ENCODE measurements around the gene DDX17.
A peak's percentile ranks its signal among the peaks of the same experiment; 100 is the strongest.

Gene DDX17

DNA sequence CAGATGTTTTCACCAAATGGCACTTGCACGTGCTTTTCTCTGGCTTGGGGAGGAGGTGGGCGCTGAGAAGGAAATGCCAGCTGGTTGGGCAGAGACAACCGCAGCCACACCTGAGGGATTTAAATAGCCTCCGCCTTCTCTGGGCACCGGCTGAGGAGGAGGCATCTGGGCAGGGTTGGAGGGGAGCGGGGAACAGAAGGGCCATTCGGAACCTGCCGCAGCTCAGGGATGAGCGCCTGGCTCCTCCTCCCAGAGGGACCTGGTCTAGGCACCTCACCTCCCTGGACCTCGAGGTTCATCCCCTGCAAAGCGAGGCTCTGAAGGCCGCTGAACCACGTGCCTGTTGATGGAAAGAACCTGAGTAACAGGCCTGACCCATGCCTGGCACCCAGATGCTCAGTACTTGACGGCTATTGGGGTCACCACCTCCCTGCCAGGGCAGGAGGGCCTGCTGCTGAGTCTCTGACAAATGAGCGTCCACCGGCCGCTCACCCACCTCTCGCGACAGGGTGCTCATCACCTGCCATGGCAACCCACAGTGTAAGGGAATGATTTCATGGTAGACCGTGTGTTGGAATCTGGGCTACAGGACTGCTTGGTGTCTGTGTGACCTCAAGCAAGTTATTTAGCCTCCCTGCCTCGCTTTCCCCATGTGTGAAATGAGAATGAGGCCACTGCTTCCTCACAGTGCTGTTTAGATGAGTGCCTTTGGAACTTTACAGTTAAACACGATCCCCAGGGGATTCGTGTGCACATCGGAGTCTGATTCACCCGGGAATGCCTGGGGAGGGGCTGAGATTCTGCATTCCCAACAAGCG, 40.2 kb downstream of the DDX17 start:
- no peak for DNase-seq

DNA sequence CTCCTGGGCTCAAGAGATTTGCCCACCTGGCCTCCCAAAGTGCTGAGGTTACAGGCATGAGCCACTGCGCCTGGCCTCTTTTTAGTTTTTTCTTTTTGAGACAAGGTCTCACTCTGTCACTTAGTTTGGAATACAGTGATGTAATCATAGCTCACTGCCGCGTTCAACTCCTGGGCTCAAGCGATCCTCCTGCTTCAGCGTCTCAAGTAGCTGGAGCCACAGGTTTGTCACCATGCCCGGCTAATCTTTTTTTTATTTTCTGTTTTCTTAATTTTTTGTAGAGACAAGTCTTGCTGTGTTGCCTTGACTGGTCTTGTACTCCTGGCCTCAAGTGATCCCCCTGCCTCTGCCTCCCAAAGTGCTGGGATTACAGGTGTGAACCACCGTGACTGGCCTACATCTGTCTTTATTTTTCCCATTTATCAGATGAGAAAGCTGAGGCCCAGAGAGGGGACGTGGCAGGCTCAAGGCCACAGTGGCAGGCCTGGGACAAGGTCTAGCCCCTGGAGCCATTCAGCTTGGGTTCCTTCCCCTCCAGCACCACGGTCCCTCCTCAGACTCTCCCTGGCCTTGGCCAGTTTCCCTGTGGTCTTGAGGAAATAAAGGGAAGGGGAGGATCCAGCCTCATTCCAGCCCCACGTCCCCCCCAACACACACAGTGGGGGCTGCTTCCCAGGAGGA, 41.0 kb downstream of the DDX17 start:
- no peak for DNase-seq

DNA sequence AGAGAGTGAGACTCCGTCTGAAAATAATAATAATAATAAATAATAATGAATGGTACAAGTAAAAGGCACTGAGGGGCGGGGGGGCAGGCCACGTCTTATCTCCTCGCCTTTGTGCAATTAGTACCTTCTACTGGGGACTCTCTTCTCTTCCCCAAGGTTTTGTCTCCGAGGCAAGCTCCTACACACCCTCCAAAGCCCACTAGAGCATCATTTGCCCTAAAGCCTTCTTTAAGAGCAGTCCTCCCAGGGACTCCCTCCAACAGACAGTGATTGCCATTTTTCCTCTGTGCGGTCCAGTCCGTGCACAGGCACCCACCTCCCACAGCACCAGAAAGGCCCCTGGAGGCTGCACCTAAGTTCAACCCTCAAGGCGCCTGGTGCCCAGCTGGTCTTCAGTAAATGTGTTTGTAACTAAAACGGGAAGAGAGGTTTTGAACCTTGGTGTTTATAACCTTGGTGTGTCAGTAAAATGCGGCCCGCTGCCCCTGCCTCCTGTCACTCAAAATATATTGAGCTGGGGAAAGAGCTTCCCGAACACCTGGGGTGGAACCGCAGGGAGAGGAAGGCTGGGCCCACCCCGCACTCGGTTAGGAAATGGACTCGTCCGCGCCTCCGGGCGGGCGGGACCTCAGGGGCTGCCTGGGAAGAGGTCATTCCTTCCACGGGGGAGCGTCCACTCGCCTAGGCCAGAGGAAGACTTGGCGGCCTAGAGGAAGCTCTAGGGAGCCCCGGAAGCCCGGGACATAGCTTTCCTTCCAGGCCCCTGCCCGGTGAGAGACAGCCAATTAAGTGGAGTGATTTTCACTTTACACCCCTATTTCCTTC, 42.9 kb downstream of the DDX17 start:
- DNase-seq, result no peak

DNA sequence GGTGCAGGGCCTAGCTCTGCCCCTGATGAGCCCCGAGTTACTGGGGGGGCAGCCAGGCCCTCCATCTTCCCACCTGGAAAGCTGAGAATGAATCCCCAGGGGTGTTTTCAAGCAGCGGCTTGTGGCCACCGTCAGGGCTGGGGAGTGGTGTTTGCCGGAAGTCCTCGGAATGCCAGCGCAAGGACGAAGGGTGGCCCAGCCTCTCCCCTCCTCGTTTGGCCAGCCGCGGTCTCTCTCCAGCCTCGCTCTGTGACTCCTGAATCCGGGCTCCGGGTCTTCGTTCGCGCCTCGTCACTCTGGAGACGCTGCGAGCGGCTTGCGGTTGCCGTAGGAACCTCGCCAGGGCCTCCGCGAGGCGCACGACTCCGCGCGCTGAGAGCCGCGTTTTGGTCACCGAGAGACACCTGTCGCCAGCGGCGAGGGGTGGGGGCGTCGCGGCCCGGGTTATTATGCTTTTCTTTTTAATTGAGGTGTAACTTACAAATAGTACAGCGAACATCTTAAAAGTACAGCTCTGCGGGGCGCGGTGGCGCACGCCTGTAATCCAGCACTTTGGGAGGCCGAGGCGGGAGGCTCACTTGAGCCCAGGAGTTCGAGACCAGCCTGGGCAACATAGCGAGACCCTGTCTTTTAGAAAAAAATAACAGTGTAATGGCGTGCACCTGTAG, 44.6 kb downstream of the DDX17 start:
- DNase-seq, result peak; percentile 64

DNA sequence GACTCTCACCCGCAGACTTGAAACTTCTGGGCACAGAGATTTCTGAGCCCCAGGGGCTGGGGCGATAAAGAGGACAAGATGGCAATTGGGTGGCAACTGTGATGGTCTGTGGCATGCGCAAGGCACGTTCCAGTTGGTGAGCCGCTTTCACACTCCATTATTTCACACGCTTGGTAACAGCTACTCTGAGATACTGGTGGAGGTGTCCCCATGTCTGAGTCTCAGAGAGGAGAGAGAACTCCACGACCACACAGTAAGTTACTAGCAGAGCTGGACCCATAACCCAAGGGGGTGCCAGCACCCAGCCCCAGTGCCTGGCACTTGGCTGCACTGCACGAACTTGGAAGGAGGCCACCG, 45.1 kb downstream of the DDX17 start:
- DNase-seq, result no peak

DNA sequence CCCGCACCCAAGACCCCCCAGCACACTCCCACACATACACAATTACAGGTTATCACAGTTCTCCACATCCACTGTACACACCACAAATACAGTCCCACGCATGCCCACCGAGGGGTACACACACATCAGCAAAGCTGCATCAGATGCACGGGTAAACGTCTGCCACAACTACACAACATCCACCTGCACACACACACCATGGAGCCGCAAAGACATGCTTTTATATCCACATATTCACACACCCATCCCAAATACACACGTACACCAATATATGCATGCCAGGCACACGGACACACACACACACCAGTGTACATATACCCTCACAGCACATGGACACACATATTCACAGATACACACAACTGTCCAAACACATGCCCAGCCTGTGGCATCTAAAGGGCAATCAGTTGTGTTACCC, 45.7 kb downstream of the DDX17 start:
- DNase-seq, result no peak

DNA sequence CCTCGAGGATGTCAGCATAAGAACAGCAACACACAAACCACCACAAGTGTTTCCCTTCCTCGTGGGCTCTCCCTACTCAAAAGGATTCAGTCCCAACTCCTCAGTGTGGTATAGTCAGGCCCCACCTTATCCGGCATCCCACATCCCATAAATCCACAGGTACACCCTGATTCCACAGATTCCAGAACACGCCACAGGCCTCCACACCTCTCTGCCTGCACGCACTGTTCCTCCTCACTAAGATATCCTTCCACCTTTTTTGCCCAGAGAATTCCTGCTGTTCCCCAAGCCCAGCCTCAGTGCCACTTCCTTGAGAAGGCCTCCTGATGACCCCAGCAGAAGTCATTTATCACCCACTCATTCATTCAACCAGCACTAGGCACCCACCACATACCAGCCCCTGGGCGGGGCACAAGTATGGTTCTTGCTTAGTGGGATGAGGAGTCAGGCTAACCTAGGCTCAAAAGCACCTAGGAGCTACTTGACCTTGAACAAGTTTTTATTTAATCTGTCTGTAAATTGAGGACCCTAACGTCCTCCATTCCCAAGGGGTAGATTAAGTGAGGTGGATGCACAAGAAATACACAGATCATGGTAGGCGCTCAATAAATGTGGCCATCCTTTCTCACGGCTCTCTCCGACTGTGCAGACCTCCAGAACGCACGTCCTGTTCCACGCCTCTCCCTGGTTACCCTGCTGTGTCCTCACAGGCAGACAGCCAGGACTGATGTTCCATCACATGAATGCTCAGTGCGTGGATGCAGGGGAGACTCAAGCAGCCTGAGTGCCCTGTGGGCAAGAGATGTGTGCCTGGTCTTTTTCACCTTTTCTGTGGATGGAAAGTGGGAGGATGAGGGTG, 49.0 kb downstream of the DDX17 start:
- no peak for DNase-seq

DNA sequence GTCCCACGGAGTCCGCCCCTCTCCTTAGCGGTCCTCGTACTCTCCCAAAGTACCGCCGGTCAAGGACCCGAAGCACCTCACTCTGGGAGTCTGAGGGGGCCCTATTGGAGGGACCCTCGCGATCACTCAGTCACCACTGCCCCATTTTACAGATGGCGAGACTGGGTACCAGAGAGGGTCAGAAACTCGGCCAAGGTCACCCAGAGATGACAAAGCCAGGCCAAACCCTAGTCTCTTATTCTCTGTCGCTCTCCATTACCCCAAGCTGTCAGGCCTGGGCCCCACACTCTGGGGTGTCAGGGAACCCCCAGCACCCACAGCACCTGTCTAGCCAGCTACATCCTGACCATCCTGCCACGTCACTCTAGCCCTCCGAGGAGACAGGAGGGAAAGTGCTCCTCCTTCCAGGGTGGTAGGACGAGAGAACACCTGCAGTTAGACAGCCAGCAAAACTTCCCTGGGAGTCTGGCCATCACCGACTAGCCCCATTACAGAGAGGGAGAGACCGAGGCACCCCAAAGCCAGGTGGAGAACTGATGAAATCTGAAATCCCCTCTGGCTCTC, 49.8 kb downstream of the DDX17 start:
- no peak for DNase-seq

DNA sequence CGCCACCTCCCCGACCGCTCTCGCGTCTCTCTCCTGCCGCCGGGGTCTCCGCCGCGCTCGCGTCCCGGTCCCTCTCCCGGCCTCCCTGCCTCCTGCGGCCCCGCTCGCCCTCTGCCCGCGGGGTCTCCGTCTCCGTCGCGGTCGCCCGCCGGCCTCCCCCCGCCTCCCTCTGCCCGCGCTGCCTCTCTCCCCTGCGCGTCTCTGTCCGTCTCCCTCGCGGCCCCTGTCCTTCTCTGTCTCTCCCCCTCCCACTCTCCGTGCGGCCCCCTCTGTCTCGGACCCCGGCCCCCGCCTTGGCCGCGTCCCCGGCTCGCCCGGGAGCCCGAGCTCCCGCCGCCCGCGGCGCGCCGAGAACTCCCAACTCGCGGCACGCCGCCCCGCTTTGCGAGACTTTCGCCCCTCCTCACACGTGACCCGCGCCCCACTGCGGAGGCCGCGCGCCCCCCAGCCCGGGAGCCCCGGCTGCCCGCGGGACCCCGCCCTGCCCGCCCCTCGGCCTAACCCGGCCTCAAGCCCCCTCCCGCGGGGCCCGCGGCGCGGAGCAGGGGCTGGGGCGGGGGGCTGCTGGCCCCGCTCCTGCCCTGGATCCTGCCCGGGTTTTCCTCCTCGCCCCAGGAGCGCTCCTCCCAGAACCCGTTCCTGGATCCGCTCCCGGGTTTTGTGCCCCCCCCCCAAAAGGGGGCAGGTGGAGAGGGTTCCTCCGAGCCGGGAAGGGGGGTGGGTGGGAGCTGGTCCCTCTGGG, 50.4 kb downstream of the DDX17 start:
- DNase-seq, result peak; percentile 43

DNA sequence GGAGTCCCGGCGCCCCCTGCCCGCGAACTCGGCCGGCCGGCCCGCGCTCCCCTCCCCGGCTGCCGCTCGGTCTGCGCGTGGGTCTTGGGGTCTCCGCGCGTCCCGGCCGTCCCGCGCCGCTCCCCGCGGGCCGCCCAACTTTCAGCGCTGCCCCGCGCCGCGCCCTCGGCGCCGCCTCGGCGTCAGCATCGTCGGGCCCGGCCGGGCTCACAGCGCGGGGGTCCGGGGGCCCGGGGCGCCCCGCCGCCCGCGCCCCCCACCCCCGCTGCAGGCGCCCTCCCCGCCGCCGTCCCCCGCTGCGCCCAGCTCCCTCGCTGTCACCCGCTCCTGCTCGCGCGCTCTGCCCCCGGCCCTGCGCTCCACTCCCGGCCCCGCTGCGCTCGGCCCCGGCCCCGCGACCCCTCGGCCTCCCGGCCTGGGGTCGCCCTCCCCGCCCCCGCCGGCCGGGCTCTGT, 51.0 kb downstream of the DDX17 start, which contains the start of gene KCNJ4:
Gene KCNJ4 (minus strand): TSS at position 124 of the 454 bp plus-strand sequence. CDS start 27,067 bp downstream, outside the sequence.
- DNase-seq, result no peak

DNA sequence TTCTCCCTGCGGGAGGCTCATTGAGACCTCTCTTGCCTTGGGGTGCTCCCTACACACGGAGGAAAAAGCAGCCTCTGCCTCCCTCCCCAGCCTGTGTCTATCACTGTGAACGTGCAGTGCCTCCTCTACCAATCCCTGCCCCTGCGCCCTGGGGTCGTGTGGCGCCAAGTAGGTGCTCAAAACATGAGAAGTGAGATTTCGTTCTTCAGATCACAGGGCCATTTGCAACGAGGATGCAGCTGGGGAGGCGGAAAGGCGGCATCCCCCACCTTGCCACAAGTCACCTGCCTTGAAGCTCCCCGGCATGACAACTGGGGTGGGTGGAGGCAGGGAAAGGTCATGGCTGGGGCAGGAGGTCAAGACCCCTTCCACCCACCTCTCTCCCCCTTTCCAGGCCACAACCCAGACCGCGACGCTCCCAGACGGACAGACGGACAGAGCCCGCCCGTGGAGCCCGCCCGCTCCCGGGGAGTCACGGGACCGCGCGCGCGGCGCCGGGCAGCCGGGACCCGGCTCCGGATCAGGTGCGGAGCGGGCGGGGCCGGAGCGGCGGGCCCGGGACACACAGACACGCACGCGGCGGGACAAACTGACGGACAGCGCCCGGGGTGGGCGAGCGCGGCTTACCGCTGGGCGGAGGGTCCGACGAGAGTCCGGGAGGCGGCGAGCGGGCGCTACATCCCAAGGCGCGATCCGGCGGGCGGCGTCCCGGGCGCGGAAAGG, 51.6 kb downstream of the DDX17 start:
- peak; percentile 13 for DNase-seq

DNA sequence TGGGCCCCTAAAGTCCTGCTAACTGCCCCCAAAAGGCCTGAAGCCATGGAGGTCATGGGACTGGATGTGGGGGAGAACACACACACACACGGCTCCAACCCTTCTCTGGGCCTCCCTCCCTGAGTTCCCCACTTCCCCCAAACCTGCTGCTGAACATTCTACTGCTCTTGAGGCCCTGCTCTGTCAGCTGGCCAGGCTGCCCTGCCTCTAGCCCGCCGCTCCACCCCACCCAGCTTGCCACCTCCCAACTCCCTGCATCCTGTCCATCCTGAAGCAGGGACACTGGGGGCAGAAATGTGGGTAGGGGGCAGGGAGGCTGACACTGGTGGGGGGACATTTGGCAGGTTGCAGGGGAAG, 52.1 kb downstream of the DDX17 start:
- no peak for DNase-seq

DNA sequence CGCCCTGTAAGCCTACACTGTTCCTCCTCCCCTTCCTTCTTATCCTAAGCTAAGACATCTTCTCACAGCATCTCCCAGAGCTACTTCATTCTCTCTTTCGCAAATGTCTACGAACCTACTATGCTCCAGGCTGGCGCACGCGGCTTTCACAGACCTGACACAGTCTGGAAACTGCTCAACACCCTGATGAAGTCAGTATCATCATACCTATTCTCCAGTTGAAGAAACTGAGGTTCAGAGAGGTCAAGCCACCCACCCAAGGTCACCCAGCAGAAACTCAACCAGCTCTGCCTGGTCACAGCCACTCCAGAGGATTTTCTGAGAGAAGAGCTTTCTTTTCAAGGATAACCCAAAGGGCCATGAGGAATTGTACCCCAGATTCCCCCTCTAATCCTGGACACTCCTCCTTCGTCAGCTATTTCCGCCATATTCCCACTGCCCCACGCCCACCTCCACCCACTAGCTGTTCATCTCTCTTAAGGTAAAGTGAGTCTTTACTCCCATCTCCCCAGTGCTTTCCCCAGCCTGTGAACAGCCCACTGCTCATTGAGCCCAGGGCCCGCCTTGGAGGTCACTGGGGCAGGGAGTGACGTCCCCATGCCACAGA, 52.9 kb downstream of the DDX17 start:
- no peak for DNase-seq

DNA sequence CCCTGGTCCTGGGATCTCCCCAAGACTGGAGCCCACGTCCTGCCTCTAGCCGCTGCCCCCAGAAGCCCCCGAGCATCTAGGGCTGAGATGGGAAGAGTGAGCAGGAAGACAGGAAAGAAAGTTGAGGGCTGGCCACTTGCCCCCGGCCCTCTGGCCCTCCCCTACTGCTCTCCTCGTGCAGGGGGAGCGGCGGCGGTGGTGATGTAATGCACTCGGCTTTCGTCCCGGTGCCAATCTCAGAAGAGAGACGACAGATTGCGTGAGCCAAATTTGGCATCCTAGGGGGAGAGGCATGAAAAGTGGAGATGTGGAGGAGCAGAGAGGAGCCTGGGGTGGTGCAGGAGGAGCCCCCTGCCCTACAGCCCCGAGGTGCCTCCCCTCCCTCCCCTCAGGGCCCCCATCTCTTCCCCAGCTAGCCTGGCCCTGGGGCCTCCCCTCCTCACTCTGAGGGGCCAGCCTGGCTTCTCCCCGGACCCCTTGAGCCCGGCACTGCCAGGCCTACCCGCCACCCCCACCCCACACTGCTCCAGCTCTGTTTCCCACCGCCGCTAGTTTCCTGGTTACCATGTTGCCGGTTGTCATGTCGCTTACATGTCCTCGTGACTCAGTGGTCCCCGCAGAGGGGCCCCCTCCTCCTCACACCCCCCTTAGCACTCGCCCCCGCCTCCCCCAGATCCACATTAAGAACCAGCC, 53.6 kb downstream of the DDX17 start:
- no peak for DNase-seq

DNA sequence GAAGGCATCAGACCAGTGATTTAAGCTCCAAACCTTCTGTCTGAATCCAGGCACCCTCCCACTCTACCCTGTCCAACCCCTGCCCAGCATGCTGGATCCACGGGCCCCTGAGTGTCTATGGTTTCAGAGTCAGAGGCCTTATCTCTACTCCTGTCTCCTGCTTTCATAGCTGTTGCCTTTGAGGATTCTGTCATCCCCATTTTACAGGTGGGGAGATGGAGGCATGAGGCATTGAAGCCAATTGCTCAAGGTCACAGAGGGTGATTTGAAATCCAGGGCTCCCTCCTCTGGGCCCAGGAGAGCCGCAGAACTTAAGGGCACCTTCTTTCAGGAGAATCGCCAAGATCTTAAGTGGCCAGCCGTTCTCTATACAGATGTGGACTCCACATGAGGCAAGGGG, 54.2 kb downstream of the DDX17 start:
- no peak for DNase-seq

DNA sequence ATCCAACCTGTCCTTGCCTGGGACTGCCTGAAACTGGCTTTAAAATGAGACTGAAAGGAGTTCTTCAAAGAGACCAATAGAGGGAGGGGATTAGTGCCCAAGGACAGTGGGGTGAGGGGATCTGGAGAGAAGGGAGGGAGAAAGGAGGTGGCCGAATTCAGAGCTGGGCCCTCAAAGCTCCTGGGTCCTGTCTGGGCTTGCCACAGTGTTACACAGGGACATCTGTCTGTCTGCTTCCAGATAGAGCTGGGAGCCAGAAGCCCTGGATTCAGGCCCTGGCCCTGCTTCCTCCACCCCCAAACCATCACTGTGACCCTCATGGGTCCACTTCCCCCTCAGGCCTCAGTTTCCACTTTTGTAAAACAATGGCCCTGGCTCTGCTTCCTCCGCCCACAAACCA, 54.7 kb downstream of the DDX17 start:
- no peak for DNase-seq

DNA sequence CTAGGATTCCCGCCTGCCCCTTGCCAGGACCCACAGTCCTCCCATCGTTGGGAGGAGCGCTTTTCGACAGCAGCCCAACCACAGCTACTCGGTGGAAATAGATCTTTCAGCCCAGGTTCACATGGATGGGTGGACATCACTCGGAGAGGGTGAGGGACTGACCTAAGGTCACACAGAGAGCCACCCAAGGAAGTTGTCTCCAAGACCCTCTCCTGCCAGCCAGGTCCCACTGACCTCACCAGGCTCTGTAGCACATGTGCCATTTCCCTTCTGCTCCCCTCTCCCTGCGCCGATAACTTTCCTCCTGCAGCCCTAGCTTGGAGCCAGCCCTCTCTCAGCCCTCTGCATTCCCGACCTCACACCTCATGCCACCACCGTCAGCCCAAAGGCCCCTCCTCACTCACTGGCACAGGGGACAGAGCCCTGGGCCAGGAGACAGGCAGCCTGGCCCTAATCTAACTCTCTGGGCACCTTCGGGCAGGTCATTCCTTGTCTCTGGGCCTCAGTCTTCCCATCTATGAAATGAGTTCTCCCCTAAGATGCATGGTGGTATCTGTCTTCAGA, 55.8 kb downstream of the DDX17 start:
- DNase-seq, result no peak

DNA sequence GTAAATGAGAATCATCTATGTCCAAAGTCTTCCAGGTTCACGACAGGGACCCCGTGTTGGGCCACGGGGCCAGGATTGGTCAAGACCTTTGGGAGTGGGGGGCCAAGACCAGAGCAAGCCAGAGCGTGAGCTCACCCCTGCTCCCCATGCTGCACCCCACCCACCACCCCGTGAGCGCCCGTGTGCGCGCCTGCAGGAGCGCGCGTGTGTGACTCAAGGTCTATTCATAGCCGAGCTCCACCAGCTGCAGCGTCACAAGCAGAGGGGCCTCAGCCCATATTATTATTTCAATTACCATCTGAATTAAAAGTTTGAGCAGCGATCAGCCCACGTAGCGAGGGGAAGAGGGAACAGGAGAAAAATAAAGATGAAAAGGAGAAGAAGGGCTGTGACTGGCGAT, 56.3 kb downstream of the DDX17 start:
- no peak for DNase-seq
